ENCODE measurements around the gene SLC41A1. TPM values are rescaled to one million over a fixed set of nuclear protein-coding genes. Genes with fewer than 3 reads are reported as not detected.

Gene SLC41A1
- total and polyA plus RNA-seq, 9 of the 15 experiments (the other 6 are each of a cell fraction or from before 2014, with no cell fraction given): 4.1 to 29.3 (median 11.4) TPM

GRCh38 chr1:205775015-205775716 lies 37.8 kb downstream of the SLC41A1 start, which contains the start of gene RAB29:
TSS of gene RAB29 (minus strand) at chr1:205775482. CDS start at chr1:205774956, 526 bp downstream.
- intact Hi-C loops (cut with micrococcal nuclease) (no loop called here), in situ Hi-C loops (cut with MboI) (no loop called here)
- Histone ChIP-seq H3K27me3 (ENCODE audit: control insufficient read depth in 2 of 2, insufficient read depth in 2 of 2, low read length in 2 of 2) (no peaks in the 10 kb centered on the region; a peak in 1 of 5 replicates), H2AFZ (ENCODE audit: low read depth, low read length) (peak within 1 kb of the TSS; percentile 95), H3K9me1 (ENCODE audit: control insufficient read depth, insufficient read depth, low read length) (no peaks in the 10 kb centered on the region), H3K4me3 (peak within 1 kb of the TSS; percentile 59), H3K36me3 (ENCODE audit: control insufficient read depth, insufficient read depth, low read length) (no peaks in the 10 kb centered on the region), H3K9me3 (replicated peaks; ENCODE audit: control insufficient read depth, insufficient read depth, low read depth, low read length) (0 out of 2 replicates have a peak, but pooled peaks cover 4% of the 10 kb centered on the region), H3K79me2 (ENCODE audit: control insufficient read depth, insufficient read depth, low read length) (no peaks in the 10 kb centered on the region), H3K27ac (ENCODE audit: extremely low read depth, low read depth, low read length) (peak within 1 kb of the TSS; percentile 26), H4K20me1 (replicated peaks; ENCODE audit: control insufficient read depth, insufficient read depth, low read length) (no peaks in the 10 kb centered on the region), H3K4me1 (replicated peaks in 1 of 2; ENCODE audit: control insufficient read depth in 2 of 2, insufficient read depth in 2 of 2, low read length in 2 of 2) (peaks cover 8 to 9% of the 10 kb centered on the region in 2 experiments; a peak in 4 of 5 replicates), H3K4me2 (ENCODE audit: insufficient read depth, low read length) (peak within 1 kb of the TSS; percentile 89), H3K9ac (ENCODE audit: insufficient read depth in 1 of 2, low read depth in 2 of 2, low read length in 2 of 2) (peak within 1 kb of the TSS; percentile 72 to 94; a peak in 3 of 4 replicates)
- FAIRE-seq (peak; percentile 93), ATAC-seq (peak; percentile 98), DNase-seq (ENCODE audit: extremely low read depth in 1 of 4, low spot score in 3 of 4) (peak; percentile 82 to 91 (median 86))
- under 1% methylated on average over 40 of the region's 40 CpGs for whole genome bisulfite sequencing (ENCODE audit: insufficient coverage, low coverage, missing lambda C conversion rate)
- TSS peak; percentile 50 for BruUV-seq (replicated peaks)
- POLR2A ChIA-PET: interaction anchor here (0.6 to 3.0 kb wide), 13 partner anchors 10 to 68 kb away, joined by 3 to 12 read pairs (median 5); no protein-coding TSS in a partner anchor
- CTCF ChIA-PET (ENCODE audit: low intra/inter-chr PET ratio): no interaction called here
- TF ChIP-seq DIDO1 (tag; IDR thresholded peaks at IDR 0.05; ENCODE audit: low read depth) (peak; percentile 80), ZBTB12 (CRISPR knock-in tag; IDR thresholded peaks at IDR 0.05) (no peak), THRB (CRISPR knock-in tag; conservative IDR thresholded peaks at IDR 0.05) (no peak), PTBP1 (IDR thresholded peaks at IDR 0.05; ENCODE audit: low read depth, low read length) (no peak), ATF3 (IDR thresholded peaks at IDR 0.05) (0 out of 2 replicates have a peak, but pooled peaks have one; percentile 18), ATF3 (CRISPR knock-in tag; conservative IDR thresholded peaks at IDR 0.05) (no peak), TGIF2 (CRISPR knock-in tag; IDR thresholded peaks at IDR 0.05) (no peak), ZNF23 (CRISPR knock-in tag; IDR thresholded peaks at IDR 0.05) (no peak), ZNF398 (CRISPR knock-in tag; IDR thresholded peaks at IDR 0.05) (no peak), E2F1 (CRISPR knock-in tag; IDR thresholded peaks at IDR 0.05) (no peak), ZSCAN29 (IDR thresholded peaks at IDR 0.05) (no peak), ARID1B (IDR thresholded peaks at IDR 0.05) (0 out of 2 replicates have a peak, but pooled peaks have one; percentile 9), GABPA (tag; conservative IDR thresholded peaks at IDR 0.05; ENCODE audit: low read depth) (no peak), ZFPM2 (CRISPR knock-in tag; IDR thresholded peaks at IDR 0.05) (no peak), OTX1 (CRISPR knock-in tag; IDR thresholded peaks at IDR 0.05) (no peak), ZNF778 (CRISPR knock-in tag; IDR thresholded peaks at IDR 0.05) (no peak)

All from K562 (cell line).